ENCODE measurements around the gene IFNAR1.
A peak's percentile ranks its signal among the peaks of the same experiment; 100 is the strongest.

Gene IFNAR1

GRCh38 chr21:33350676-33351075 lies 25.9 kb downstream of the IFNAR1 start:
- no peak for DNase-seq
- no peaks in the 10 kb centered on the region for H3K4me1 ChIP-seq
- H3K9me3 ChIP-seq, result no peaks in the 10 kb centered on the region
- intact Hi-C loops (cut with DNase I; ENCODE audit: low total_unique reads), result no loop called here
- H3K36me3 ChIP-seq, result peaks cover 24 to 54% (median 38%) of the 10 kb centered on the region in 3 donors
- no peak overlapping the region for H3K27ac ChIP-seq
- no peak overlapping the region for H3K4me3 ChIP-seq
- TF ChIP-seq CTCF (IDR thresholded peaks at IDR 0.05), result no peak
- H3K27me3 ChIP-seq, result no peaks in the 10 kb centered on the region

GRCh38 chr21:33355355-33355754 lies 30.6 kb downstream of the IFNAR1 start:
- Histone ChIP-seq H3K4me3 (no peak overlapping the region), H3K4me1 (peaks cover 0 to under 1% (median under 1%) of the 10 kb centered on the region in 4 donors), H3K27me3 (no peaks in the 10 kb centered on the region), H3K36me3 (peaks cover 21 to 59% (median 27%) of the 10 kb centered on the region in 3 donors), H3K9me3 (no peaks in the 10 kb centered on the region), H3K27ac (no peak overlapping the region)
- no peak for DNase-seq
- no peak for TF ChIP-seq CTCF (IDR thresholded peaks at IDR 0.05)
- intact Hi-C loops (cut with DNase I; ENCODE audit: low total_unique reads), result no loop called here

GRCh38 chr21:33355996-33356395 lies 31.2 kb downstream of the IFNAR1 start:
- TF ChIP-seq CTCF (IDR thresholded peaks at IDR 0.05), result no peak
- H3K9me3 ChIP-seq, result no peaks in the 10 kb centered on the region
- no peak overlapping the region for H3K4me3 ChIP-seq
- intact Hi-C loops (cut with DNase I; ENCODE audit: low total_unique reads), result no loop called here
- peaks cover 21 to 58% (median 26%) of the 10 kb centered on the region in 3 donors for H3K36me3 ChIP-seq
- H3K27ac ChIP-seq, result no peak overlapping the region
- H3K4me1 ChIP-seq, result peaks cover 0 to 7% (median 6%) of the 10 kb centered on the region in 4 donors
- no peak for DNase-seq
- H3K27me3 ChIP-seq, result no peaks in the 10 kb centered on the region

- intact Hi-C loops (cut with DNase I; ENCODE audit: low total_unique reads), result no loop called here
- Histone ChIP-seq H3K9me3 (no peaks in the 10 kb centered on the region), H3K4me1 (peaks cover 0 to 18% (median 15%) of the 10 kb centered on the region in 4 donors), H3K4me3 (no peak overlapping the region), H3K27me3 (no peaks in the 10 kb centered on the region), H3K36me3 (peaks cover 20 to 47% (median 21%) of the 10 kb centered on the region in 3 donors), H3K27ac (no peak overlapping the region)
- DNase-seq, result no peak
- no peak for TF ChIP-seq CTCF (IDR thresholded peaks at IDR 0.05)
Measured at GRCh38 chr21:33357177-33357576, 32.4 kb downstream of the IFNAR1 start.

- intact Hi-C loops (cut with DNase I; ENCODE audit: low total_unique reads), result no loop called here
- H3K4me1 ChIP-seq, result peaks cover 0 to 22% (median 15%) of the 10 kb centered on the region in 4 donors
- no peaks in the 10 kb centered on the region for H3K9me3 ChIP-seq
- DNase-seq, result no peak
- no peak overlapping the region for H3K4me3 ChIP-seq
- H3K27me3 ChIP-seq, result no peaks in the 10 kb centered on the region
- no peak for TF ChIP-seq CTCF (IDR thresholded peaks at IDR 0.05)
- peaks cover 12 to 36% (median 14%) of the 10 kb centered on the region in 3 donors for H3K36me3 ChIP-seq
- no peak overlapping the region for H3K27ac ChIP-seq
Measured at GRCh38 chr21:33359446-33359845, 34.7 kb downstream of the IFNAR1 start.

GRCh38 chr21:33360281-33360680 lies 35.5 kb downstream of the IFNAR1 start:
- Histone ChIP-seq H3K9me3 (no peaks in the 10 kb centered on the region), H3K4me3 (no peak overlapping the region), H3K36me3 (peaks cover 11 to 29% (median 11%) of the 10 kb centered on the region in 3 donors), H3K27ac (peak overlapping the region; percentile 9 to 32), H3K4me1 (peaks cover 0 to 22% (median 15%) of the 10 kb centered on the region in 4 donors), H3K27me3 (no peaks in the 10 kb centered on the region)
- DNase-seq, result no peak
- no peak for TF ChIP-seq CTCF (IDR thresholded peaks at IDR 0.05)
- intact Hi-C loops (cut with DNase I; ENCODE audit: low total_unique reads), result loop anchor here (5.0 kb wide), 1 partner anchor 82 kb away; no protein-coding TSS in a partner anchor

All from tibial artery (tissue), 4 donors.